ENCODE measurements around the gene TBC1D3B.

Gene TBC1D3B

DNA sequence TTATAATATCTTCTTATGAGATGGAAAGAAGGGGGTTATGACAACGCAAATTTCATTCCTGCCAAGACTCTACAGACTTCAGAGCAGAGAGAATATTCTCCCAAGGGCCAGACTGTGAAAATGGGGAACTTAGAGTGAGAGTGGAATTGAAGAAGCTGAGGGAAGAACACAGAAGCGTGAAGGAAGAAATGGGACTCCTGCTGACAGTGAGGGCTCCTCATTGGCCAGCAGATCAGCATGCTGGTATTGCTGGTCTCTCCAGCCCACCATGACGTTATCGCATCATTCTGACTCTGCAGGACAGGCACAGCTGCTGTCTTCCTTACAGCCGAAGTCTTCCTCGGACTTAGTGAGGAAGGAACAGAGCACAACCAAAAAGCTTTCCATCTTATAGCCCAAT, 48.5 kb downstream of the TBC1D3B start:
- no peak overlapping the region for H3K27ac ChIP-seq (replicated peaks; ENCODE audit: low read length)
- no peak overlapping the region for H3K4me2 ChIP-seq (ENCODE audit: insufficient read depth, low read length, poor library complexity, severe bottlenecking)
- no peak overlapping the region for H3K4ac ChIP-seq (ENCODE audit: low read length)
- no peak overlapping the region for H2BK120ac ChIP-seq (ENCODE audit: low read depth, low read length)
- no CpG with 5 or more reads among the region's 6 CpGs for WGBS, 2 donors (ENCODE audit: extremely low coverage in 2 of 2, insufficient read length in 2 of 2, insufficient replicate concordance in 1 of 2)
- H4K8ac ChIP-seq (ENCODE audit: low read depth, low read length), result no peak overlapping the region
- no peak overlapping the region for H2AFZ ChIP-seq (ENCODE audit: low read length)
- peaks cover 4 to 11% of the 10 kb centered on the region in 2 donors for H3K9me3 ChIP-seq (replicated peaks in 1 of 2; ENCODE audit: control insufficient read depth in 2 of 2, insufficient read depth in 1 of 2, low read depth in 1 of 2, low read length in 2 of 2)
- H3K79me1 ChIP-seq (ENCODE audit: low read depth, low read length), result no peaks in the 10 kb centered on the region
- no peak overlapping the region for H3K4me3 ChIP-seq (ENCODE audit: low read length in 2 of 2)
- H3K27me3 ChIP-seq (ENCODE audit: control insufficient read depth in 3 of 3, insufficient read depth in 3 of 3, low read depth in 1 of 3, low read length in 3 of 3), result peaks cover 0 to 3% (median 0%) of the 10 kb centered on the region in 3 experiments
- no peak overlapping the region for H2AK5ac ChIP-seq (ENCODE audit: low read depth, low read length)
- H4K91ac ChIP-seq (ENCODE audit: low read depth, low read length, poor library complexity), result no peak overlapping the region
- no peak overlapping the region for H2BK5ac ChIP-seq (ENCODE audit: low read length)
- H2BK15ac ChIP-seq (ENCODE audit: low read length), result no peak overlapping the region
- no peak for DNase-seq (ENCODE audit: low spot score)
- H3K14ac ChIP-seq (ENCODE audit: low read length), result no peak overlapping the region
- H3K9ac ChIP-seq (ENCODE audit: low read depth, low read length, poor library complexity), result no peak overlapping the region
- H3K23ac ChIP-seq (ENCODE audit: low read depth, low read length, poor library complexity), result no peak overlapping the region
- H3K4me1 ChIP-seq (ENCODE audit: control insufficient read depth in 2 of 2, insufficient read depth in 1 of 2, low read depth in 1 of 2, low read length in 2 of 2), result peaks cover 0 to 2% of the 10 kb centered on the region in 2 donors
- no peaks in the 10 kb centered on the region for H3K36me3 ChIP-seq (replicated peaks in 1 of 2; ENCODE audit: control insufficient read depth in 2 of 2, insufficient read depth in 2 of 2, low read length in 2 of 2)
- no peak overlapping the region for H3K18ac ChIP-seq (ENCODE audit: low read length)
- H2BK12ac ChIP-seq (ENCODE audit: low read length), result no peak overlapping the region

DNA sequence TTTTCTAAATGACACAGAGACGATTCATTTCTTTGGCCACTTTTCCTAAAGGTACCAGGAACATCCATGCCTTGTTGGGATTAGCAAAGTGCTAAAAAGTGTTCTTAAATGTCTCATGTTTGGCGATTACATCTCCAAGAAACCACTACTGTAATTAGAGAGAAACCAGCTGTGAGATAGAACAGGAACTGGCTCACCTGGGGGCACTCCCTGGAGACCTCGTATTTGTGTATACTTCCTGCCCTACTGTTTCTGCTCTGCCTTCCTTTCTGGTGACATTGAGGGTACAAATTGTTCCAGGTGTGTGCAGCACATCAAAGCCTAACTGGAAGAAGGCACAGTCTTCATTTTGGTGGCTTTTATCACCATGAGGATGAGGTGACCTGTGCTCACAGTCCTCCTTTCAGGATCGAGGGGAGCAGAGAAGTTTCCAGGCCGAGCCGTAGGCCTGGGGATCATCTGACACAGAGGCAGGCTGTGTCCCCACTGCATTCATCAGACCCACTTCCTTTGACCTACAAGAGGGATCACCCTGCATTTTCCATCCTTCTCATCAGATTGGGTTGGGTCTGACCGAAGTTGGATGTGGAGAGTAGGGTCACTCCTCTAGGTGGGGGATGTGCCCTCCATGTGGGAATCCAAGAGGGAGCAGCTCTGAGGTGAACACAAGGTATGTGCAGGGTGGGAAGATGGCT, 49.1 kb downstream of the TBC1D3B start:
- Histone ChIP-seq H3K18ac (ENCODE audit: low read length) (no peak overlapping the region), H2BK12ac (ENCODE audit: low read length) (no peak overlapping the region), H3K4me1 (ENCODE audit: control insufficient read depth in 2 of 2, insufficient read depth in 1 of 2, low read depth in 1 of 2, low read length in 2 of 2) (no peaks in the 10 kb centered on the region), H3K9me3 (replicated peaks in 1 of 2; ENCODE audit: control insufficient read depth in 2 of 2, insufficient read depth in 1 of 2, low read depth in 1 of 2, low read length in 2 of 2) (peaks cover 4 to 11% of the 10 kb centered on the region in 2 donors), H3K4me3 (ENCODE audit: low read length in 2 of 2) (no peak overlapping the region), H3K23ac (ENCODE audit: low read depth, low read length, poor library complexity) (peak overlapping the region; percentile 11), H2BK5ac (ENCODE audit: low read length) (no peak overlapping the region), H3K9ac (ENCODE audit: low read depth, low read length, poor library complexity) (no peak overlapping the region), H3K36me3 (replicated peaks in 1 of 2; ENCODE audit: control insufficient read depth in 2 of 2, insufficient read depth in 2 of 2, low read length in 2 of 2) (no peaks in the 10 kb centered on the region), H2AFZ (ENCODE audit: low read length) (no peak overlapping the region), H3K79me1 (ENCODE audit: low read depth, low read length) (no peaks in the 10 kb centered on the region), H3K4me2 (ENCODE audit: insufficient read depth, low read length, poor library complexity, severe bottlenecking) (no peak overlapping the region), H3K27ac (replicated peaks; ENCODE audit: low read length) (no peak overlapping the region), H3K14ac (ENCODE audit: low read length) (no peak overlapping the region), H2AK5ac (ENCODE audit: low read depth, low read length) (no peak overlapping the region), H2BK120ac (ENCODE audit: low read depth, low read length) (no peak overlapping the region), H4K8ac (ENCODE audit: low read depth, low read length) (no peak overlapping the region), H3K4ac (ENCODE audit: low read length) (no peak overlapping the region), H3K27me3 (ENCODE audit: control insufficient read depth in 3 of 3, insufficient read depth in 3 of 3, low read depth in 1 of 3, low read length in 3 of 3) (peaks cover 0 to 3% (median 0%) of the 10 kb centered on the region in 3 experiments), H2BK15ac (ENCODE audit: low read length) (no peak overlapping the region), H4K91ac (ENCODE audit: low read depth, low read length, poor library complexity) (no peak overlapping the region)
- no CpG with 5 or more reads among the region's 7 CpGs for WGBS, 2 donors (ENCODE audit: extremely low coverage in 2 of 2, insufficient read length in 2 of 2, insufficient replicate concordance in 1 of 2)
- DNase-seq (ENCODE audit: low spot score), result no peak

DNA sequence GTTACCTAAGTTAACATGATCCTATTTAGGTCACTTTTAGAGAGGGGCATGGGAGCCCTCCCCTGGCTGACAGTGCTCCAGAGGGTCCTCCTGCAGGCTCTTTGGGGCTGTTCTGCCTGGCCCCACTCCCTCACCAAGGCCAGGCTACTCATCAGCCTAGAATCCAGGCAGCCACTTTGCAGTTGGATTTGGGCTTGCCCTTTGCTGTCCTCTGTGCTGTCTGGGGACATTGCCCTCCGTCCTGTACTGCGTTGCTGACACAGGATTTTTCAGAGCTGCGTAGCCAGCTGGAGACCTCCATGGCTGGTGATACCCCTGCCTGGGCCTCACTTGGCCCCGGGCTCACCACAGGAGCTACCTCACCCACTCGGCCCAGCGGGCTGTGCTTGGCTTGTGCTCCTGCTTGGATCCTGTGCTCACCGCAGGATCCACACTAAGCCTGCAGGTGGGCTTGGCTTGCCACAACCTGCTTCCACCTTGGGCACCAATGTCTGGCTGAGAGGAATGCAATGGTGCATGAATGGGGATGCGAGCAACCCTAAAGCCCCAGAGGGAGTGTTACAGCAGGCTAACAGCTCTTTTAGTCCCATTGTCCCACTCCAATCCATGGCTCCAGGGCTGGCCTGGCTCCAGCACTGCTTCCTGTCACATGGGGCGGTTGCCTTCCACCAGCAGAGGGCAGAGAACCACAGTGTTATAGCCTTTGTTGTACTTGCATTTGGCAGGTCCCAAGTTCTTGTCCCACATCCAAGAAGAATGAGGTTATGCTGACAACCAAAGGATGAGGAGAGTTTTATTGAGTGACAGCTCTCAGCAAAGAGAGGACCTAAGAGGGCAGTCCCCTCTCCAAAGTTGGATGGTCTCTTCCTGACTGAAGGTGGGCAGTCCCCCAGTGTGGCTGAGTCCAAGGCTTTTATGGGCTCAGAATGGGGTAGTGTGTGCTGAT, 51.3 kb downstream of the TBC1D3B start:
- peaks cover 4 to 11% of the 10 kb centered on the region in 2 donors for H3K9me3 ChIP-seq (replicated peaks in 1 of 2; ENCODE audit: control insufficient read depth in 2 of 2, insufficient read depth in 1 of 2, low read depth in 1 of 2, low read length in 2 of 2)
- no peak overlapping the region for H4K8ac ChIP-seq (ENCODE audit: low read depth, low read length)
- no peaks in the 10 kb centered on the region for H3K79me1 ChIP-seq (ENCODE audit: low read depth, low read length)
- no peak overlapping the region for H3K27ac ChIP-seq (replicated peaks; ENCODE audit: low read length)
- no peak overlapping the region for H2BK15ac ChIP-seq (ENCODE audit: low read length)
- no peak overlapping the region for H3K4me2 ChIP-seq (ENCODE audit: insufficient read depth, low read length, poor library complexity, severe bottlenecking)
- H2BK5ac ChIP-seq (ENCODE audit: low read length), result no peak overlapping the region
- H3K4me3 ChIP-seq (ENCODE audit: low read length in 2 of 2), result peak overlapping the region in 1 of 2 donors; percentile 45
- no peak overlapping the region for H2BK120ac ChIP-seq (ENCODE audit: low read depth, low read length)
- H3K14ac ChIP-seq (ENCODE audit: low read length), result no peak overlapping the region
- H2BK12ac ChIP-seq (ENCODE audit: low read length), result no peak overlapping the region
- no peak for DNase-seq (ENCODE audit: low spot score)
- no peak overlapping the region for H2AFZ ChIP-seq (ENCODE audit: low read length)
- no peak overlapping the region for H4K91ac ChIP-seq (ENCODE audit: low read depth, low read length, poor library complexity)
- H3K36me3 ChIP-seq (replicated peaks in 1 of 2; ENCODE audit: control insufficient read depth in 2 of 2, insufficient read depth in 2 of 2, low read length in 2 of 2), result no peaks in the 10 kb centered on the region
- peak overlapping the region; percentile 27 for H2AK5ac ChIP-seq (ENCODE audit: low read depth, low read length)
- H3K23ac ChIP-seq (ENCODE audit: low read depth, low read length, poor library complexity), result no peak overlapping the region
- H3K18ac ChIP-seq (ENCODE audit: low read length), result peak overlapping the region; percentile 57
- no peak overlapping the region for H3K4ac ChIP-seq (ENCODE audit: low read length)
- WGBS, 2 donors (ENCODE audit: extremely low coverage in 2 of 2, insufficient read length in 2 of 2, insufficient replicate concordance in 1 of 2), result no CpG with 5 or more reads among the region's 9 CpGs
- H3K9ac ChIP-seq (ENCODE audit: low read depth, low read length, poor library complexity), result no peak overlapping the region
- no peaks in the 10 kb centered on the region for H3K4me1 ChIP-seq (ENCODE audit: control insufficient read depth in 2 of 2, insufficient read depth in 1 of 2, low read depth in 1 of 2, low read length in 2 of 2)
- H3K27me3 ChIP-seq (ENCODE audit: control insufficient read depth in 3 of 3, insufficient read depth in 3 of 3, low read depth in 1 of 3, low read length in 3 of 3), result no peaks in the 10 kb centered on the region

DNA sequence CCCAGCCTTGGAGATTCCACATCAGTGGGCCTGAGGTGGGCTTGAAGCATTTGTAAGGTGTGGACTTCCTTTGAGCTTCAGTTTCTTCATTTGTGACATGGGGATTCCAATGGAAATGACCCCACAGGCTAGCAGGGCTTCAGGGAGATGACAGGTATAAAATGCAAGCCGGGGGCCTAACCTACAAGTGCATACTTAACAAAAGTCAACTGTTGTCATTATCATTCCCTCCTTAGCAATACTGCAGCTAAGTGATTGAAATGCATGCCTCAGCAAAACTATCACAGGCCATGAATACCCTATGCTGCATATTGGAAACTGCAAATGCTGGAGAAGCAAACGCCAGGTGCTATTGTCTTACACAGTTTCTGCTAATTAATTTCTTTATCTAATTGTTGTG, 53.0 kb downstream of the TBC1D3B start:
- Histone ChIP-seq H3K36me3 (replicated peaks in 1 of 2; ENCODE audit: control insufficient read depth in 2 of 2, insufficient read depth in 2 of 2, low read length in 2 of 2) (no peaks in the 10 kb centered on the region), H3K4ac (ENCODE audit: low read length) (no peak overlapping the region), H4K8ac (ENCODE audit: low read depth, low read length) (no peak overlapping the region), H3K4me2 (ENCODE audit: insufficient read depth, low read length, poor library complexity, severe bottlenecking) (no peak overlapping the region), H3K9ac (ENCODE audit: low read depth, low read length, poor library complexity) (no peak overlapping the region), H2BK15ac (ENCODE audit: low read length) (no peak overlapping the region), H3K14ac (ENCODE audit: low read length) (no peak overlapping the region), H3K4me3 (ENCODE audit: low read length in 2 of 2) (no peak overlapping the region), H3K18ac (ENCODE audit: low read length) (no peak overlapping the region), H2BK5ac (ENCODE audit: low read length) (no peak overlapping the region), H2AK5ac (ENCODE audit: low read depth, low read length) (no peak overlapping the region), H2BK120ac (ENCODE audit: low read depth, low read length) (no peak overlapping the region), H3K9me3 (replicated peaks in 1 of 2; ENCODE audit: control insufficient read depth in 2 of 2, insufficient read depth in 1 of 2, low read depth in 1 of 2, low read length in 2 of 2) (peaks cover 4 to 11% of the 10 kb centered on the region in 2 donors), H4K91ac (ENCODE audit: low read depth, low read length, poor library complexity) (no peak overlapping the region), H2AFZ (ENCODE audit: low read length) (no peak overlapping the region), H3K79me1 (ENCODE audit: low read depth, low read length) (no peaks in the 10 kb centered on the region), H3K4me1 (ENCODE audit: control insufficient read depth in 2 of 2, insufficient read depth in 1 of 2, low read depth in 1 of 2, low read length in 2 of 2) (peaks cover 0 to under 1% of the 10 kb centered on the region in 2 donors), H3K27ac (replicated peaks; ENCODE audit: low read length) (no peak overlapping the region), H2BK12ac (ENCODE audit: low read length) (no peak overlapping the region), H3K23ac (ENCODE audit: low read depth, low read length, poor library complexity) (no peak overlapping the region), H3K27me3 (ENCODE audit: control insufficient read depth in 3 of 3, insufficient read depth in 3 of 3, low read depth in 1 of 3, low read length in 3 of 3) (no peaks in the 10 kb centered on the region)
- no peak for DNase-seq (ENCODE audit: low spot score)
- no CpG with 5 or more reads among the region's 2 CpGs for WGBS, 2 donors (ENCODE audit: extremely low coverage in 2 of 2, insufficient read length in 2 of 2, insufficient replicate concordance in 1 of 2)
